GM12878 (cell line): ENCODE measurements around the gene RNF31. TPM values are rescaled to one million over a fixed set of nuclear protein-coding genes. Genes with fewer than 3 reads are reported as not detected.

ENCODE experiments used
- ATAC-seq: fragments of 200-7000 bp; cut with Tn5 transposase; 3 replicates; pipeline ENCODE4 v1.9.1; 2020; ENCODE audit warnings: mild to moderate bottlenecking, moderate library complexity
- BruUV-seq: library from RNA; stranded (reverse); fragments of 400-500 nt; replicated peaks from 2 replicates; lab custom pipeline; 2021; lab: Mats Ljungman, UMichigan
- CTCF ChIA-PET: fragments of 300-600 bp; sonication (Branson Sonifier 250); formaldehyde crosslinking; extraction: SDS; loops from one replicate; lab custom pipeline; 2021; ENCODE audit warnings: inconsistent platforms; lab: Yijun Ruan, JAX
- POLR2A ChIA-PET: fragments of 350-600 bp; formaldehyde crosslinking; extraction: SDS; loops from one replicate; lab custom pipeline; 2021; ENCODE audit warnings: inconsistent platforms; lab: Charles Lee
- RAD21 ChIA-PET: fragments of 300-600 bp; sonication (Branson Sonifier 250); formaldehyde crosslinking; loops from one replicate; lab custom pipeline; 2023; ENCODE audit warnings: antibody characterized with exemption; ENCODE audit not compliant: unreplicated experiment; lab: Charles Lee
- SMC1A ChIA-PET: fragments of 300-600 bp; sonication (Branson Sonifier 250); formaldehyde crosslinking; loops from one replicate; lab custom pipeline; 2023; ENCODE audit not compliant: unreplicated experiment, uncharacterized antibody; lab: Charles Lee
- DNase-seq: peaks from one replicate; pipeline ENCODE4 v3.0.0-alpha.2; 2011; ENCODE audit warnings: low read depth, low spot score
- FAIRE-seq: peaks from 3 replicates; lab custom pipeline; 2011; peaks lifted over from hg19 to GRCh38; lab: Jason Lieb, UNC
- H2AFZ ChIP-seq: 2 replicates; pipeline ENCODE4 v1.6.0; 2011; ENCODE audit warnings: low read depth, low read length, control low read depth; ENCODE audit not compliant: control insufficient read depth
- H3K27ac ChIP-seq: 2 replicates; pipeline ENCODE4 v1.5.1; 2011; ENCODE audit warnings: control low read depth; ENCODE audit not compliant: control insufficient read depth, insufficient read depth
- H3K27me3 ChIP-seq, 2 experiments: replicated peaks in 1 of 2; 2 replicates each; pipeline versions ENCODE4 v1.6.0 to v1.6.1; 2011; ENCODE audit warnings: low read length in 1 of 2; ENCODE audit not compliant: control insufficient read depth in 2 of 2, insufficient read depth in 2 of 2
- H3K36me3 ChIP-seq, 2 experiments: 2 replicates each; pipeline ENCODE4 v1.5.1; 2011; ENCODE audit warnings: low read length in 1 of 2; ENCODE audit not compliant: control insufficient read depth in 2 of 2, insufficient read depth in 2 of 2
- H3K4me1 ChIP-seq: 2 replicates; pipeline ENCODE4 v1.6.1; 2011; ENCODE audit warnings: mild to moderate bottlenecking, low read length, moderate library complexity, mixed read lengths; ENCODE audit not compliant: control insufficient read depth, insufficient read depth
- H3K4me2 ChIP-seq: 2 replicates; pipeline ENCODE4 v1.6.0; 2011; ENCODE audit warnings: control low read depth; ENCODE audit not compliant: control insufficient read depth, insufficient read depth
- H3K4me3 ChIP-seq: fragments of 200-600 bp; sonication (generic); 2 replicates; pipeline ENCODE4 v1.5.1; 2016
- H3K79me2 ChIP-seq: 2 replicates; pipeline ENCODE4 v1.6.0; 2011; ENCODE audit warnings: low read length; ENCODE audit not compliant: control insufficient read depth, insufficient read depth
- H3K9ac ChIP-seq: 2 replicates; pipeline ENCODE4 v1.8.0; 2011; ENCODE audit warnings: low read length, control low read depth, mixed read lengths; ENCODE audit not compliant: control insufficient read depth, insufficient read depth
- H3K9me3 ChIP-seq: replicated peaks from 3 replicates; pipeline ENCODE4 v1.5.1; 2011; ENCODE audit warnings: mild to moderate bottlenecking, low read length; ENCODE audit not compliant: control insufficient read depth, insufficient read depth
- H4K20me1 ChIP-seq: 2 replicates; pipeline ENCODE4 v1.6.0; 2011; ENCODE audit not compliant: control insufficient read depth, insufficient read depth
- BRCA1 ChIP-seq: IDR thresholded peaks from 2 replicates; pipeline ENCODE4 v1.6.1; 2011; ENCODE audit warnings: low read depth, low read length, improper control_type of control experiment
- CBFB ChIP-seq: IDR thresholded peaks from 2 replicates; pipeline ENCODE4 v1.6.1; 2016; ENCODE audit warnings: antibody characterized with exemption, low read depth
- JUNB ChIP-seq: IDR thresholded peaks from 2 replicates; pipeline ENCODE4 v1.6.1; 2016; ENCODE audit warnings: antibody characterized with exemption, mild to moderate bottlenecking
- MTA3 ChIP-seq: IDR thresholded peaks from 2 replicates; pipeline ENCODE4 v1.6.1; 2012; ENCODE audit warnings: low read length, inconsistent platforms, borderline replicate concordance
- NBN ChIP-seq: fragments of 450-650 bp; IDR thresholded peaks from 2 replicates; pipeline ENCODE4 v1.6.1; 2016
- POLR2AphosphoS5 ChIP-seq: IDR thresholded peaks from 2 replicates; pipeline ENCODE4 v1.6.1; 2011; ENCODE audit warnings: mild to moderate bottlenecking, low read length, inconsistent platforms
- YY1 ChIP-seq: IDR thresholded peaks from 2 replicates; pipeline ENCODE4 v1.6.1; 2011; ENCODE audit warnings: low read depth, mild to moderate bottlenecking, low read length
- WGBS: methylation state at CpG from one replicate; pipeline ENCODE4 v1.1.6; 2016; ENCODE audit warnings: low lambda C conversion rate; ENCODE audit not compliant: insufficient replicate concordance, insufficient coverage; ENCODE audit errors: missing lambda C conversion rate; 5-methylcytosine and 5-hydroxymethylcytosine counted together
- in situ Hi-C: fragments of 300-500 bp; cut with MboI; formaldehyde crosslinking; loops from 9 replicates; pipeline ENCODE4 v1.14.3; 2018; ENCODE audit warnings: mixed read lengths
- intact Hi-C: fragments of 100-400 bp; cut with micrococcal nuclease; formaldehyde crosslinking; loops from one replicate; pipeline ENCODE4 v1.14.2; 2022; ENCODE audit not compliant: unreplicated experiment
- polyA plus RNA-seq, 11 experiments: library from polyadenylated mRNA; depleted of rRNA in 4 of 11; unstranded in 6 of 11; stranded (reverse) in 5 of 11; fragments of >200 nt; fragmentation: Nextera tagmentation in 4 of 11; fragmentation: Illumina TruSeq in 1 of 11; extraction: Ambion mirVana in 4 of 11; extraction: Trizol in 1 of 11; gene quantifications; 1 replicate in 1 of 11; 2 replicates in 10 of 11; pipeline versions ENCODE4 v1.2.1 to v1.2.3, GENCODE V29; 2011 to 2016; ENCODE audit warnings: inconsistent platforms in 2 of 11, missing spikeins in 2 of 11, low read depth in 1 of 11
- total RNA-seq, 4 experiments: library from RNA; depleted of rRNA in 3 of 4; stranded (reverse); fragments of >200 nt in 3 of 4; fragmentation: Illumina TruSeq in 1 of 4; extraction: Trizol in 1 of 4; gene quantifications; 2 replicates each; pipeline versions ENCODE4 v1.2.1 to v1.2.3, GENCODE V29; 2013 to 2021

The RNF31 gene
- total and polyA plus RNA-seq, 10 of the 15 experiments (the other 5 are each of a cell fraction or from before 2014, with no cell fraction given), result 8.5 to 92.7 (median 52.0) TPM

- no peak for DNase-seq
- ChIA-PET POLR2A (interaction anchor here (1.6 kb wide), 1 partner anchor 21 kb away, joined by 6 read pairs; the partner anchor contains the start of gene IRF9), CTCF (no interaction called here), SMC1A (interaction anchor here (0.9 kb wide), 1 partner anchor 13 kb away, joined by 3 read pairs; the partner anchor contains the start of gene TM9SF1), RAD21 (interaction anchor here (0.5 kb wide), 1 partner anchor 20 kb away, joined by 3 read pairs; no protein-coding TSS in a partner anchor)
- Histone ChIP-seq H3K79me2 (peaks cover 7% of the 10 kb centered on the region), H2AFZ (no peak overlapping the region), H3K4me2 (no peak overlapping the region), H3K9me3 (no peaks in the 10 kb centered on the region), H3K27ac (no peak overlapping the region), H3K9ac (no peak overlapping the region), H3K4me1 (no peaks in the 10 kb centered on the region), H3K4me3 (no peak overlapping the region), H4K20me1 (no peaks in the 10 kb centered on the region), H3K27me3 (no peaks in the 10 kb centered on the region), H3K36me3 (peaks cover 25 to 57% of the 10 kb centered on the region in 2 experiments)
- 92% methylated on average over 14 of the region's 14 CpGs for WGBS
- BruUV-seq, result no TSS peak
- TF ChIP-seq CBFB, result peak; percentile 6; the same call in 1 of the 2 replicates
- no peak for TF ChIP-seq BRCA1
- TF ChIP-seq MTA3, result 0 out of 2 replicates have a peak, but pooled peaks have one; percentile 2
- peak; percentile 34 for TF ChIP-seq POLR2AphosphoS5
- 0 out of 2 replicates have a peak, but pooled peaks have one; percentile 13 for TF ChIP-seq YY1
- no peak for TF ChIP-seq JUNB
- TF ChIP-seq NBN, result no peak
- no peak; the same call in 2 of the 3 replicates for ATAC-seq
- no peak for FAIRE-seq
- intact Hi-C loops (no loop called here), in situ Hi-C loops (no loop called here)
Measured at GRCh38 chr14:24182110-24182882, 35.0 kb downstream of the RNF31 start.
